Measurements from ENCODE around the gene DCAF17.
A peak's percentile ranks its signal among the peaks of the same experiment; 100 is the strongest.
"Not testable (repeated sequence)": the region's sequence is repeated elsewhere in the genome, so short reads cannot be mapped to it uniquely, and the experiment has no call there.

Gene DCAF17

GRCh38 chr2:171516793-171517192 lies 82.8 kb downstream of the DCAF17 start:
- no peak for DNase-seq

GRCh38 chr2:171520471-171520870 lies 86.4 kb downstream of the DCAF17 start:
- DNase-seq, result no peak

- DNase-seq, result no peak
Observed at GRCh38 chr2:171521361-171522051, 87.5 kb downstream of the DCAF17 start.

GRCh38 chr2:171522052-171522787 lies 88.2 kb downstream of the DCAF17 start, which contains the start of gene CYBRD1:
Gene CYBRD1 (plus strand): TSS chr2:171522474. CDS start chr2:171522546, 72 bp downstream.
- peak; percentile 48 to 54 for DNase-seq

- peak in 1 of 2 experiments; percentile 49 for DNase-seq
Observed at GRCh38 chr2:171522788-171523087, 88.7 kb downstream of the DCAF17 start.

- DNase-seq, result peak; percentile 47 to 54
Observed at GRCh38 chr2:171523088-171524017, 89.3 kb downstream of the DCAF17 start.

- DNase-seq, result no peak
Observed at GRCh38 chr2:171524018-171524401, 90.0 kb downstream of the DCAF17 start.

GRCh38 chr2:171529914-171530313 lies 95.9 kb downstream of the DCAF17 start:
- DNase-seq, result peak; percentile 31 to 43

- DNase-seq, result no peak
Observed at GRCh38 chr2:171530378-171530777, 96.4 kb downstream of the DCAF17 start.

GRCh38 chr2:171530859-171531258 lies 96.8 kb downstream of the DCAF17 start:
- DNase-seq, result not testable (repeated sequence)

GRCh38 chr2:171531291-171531690 lies 97.3 kb downstream of the DCAF17 start:
- no peak for DNase-seq

- no peak for DNase-seq
Observed at GRCh38 chr2:171531836-171532450, 97.9 kb downstream of the DCAF17 start.

GRCh38 chr2:171533331-171533730 lies 99.3 kb downstream of the DCAF17 start:
- no peak for DNase-seq
